ENCODE measurements around the gene EIF2A.
"Not testable (repeated sequence)": the region's sequence is repeated elsewhere in the genome, so short reads cannot be mapped to it uniquely, and the experiment has no call there.

Gene EIF2A

DNA sequence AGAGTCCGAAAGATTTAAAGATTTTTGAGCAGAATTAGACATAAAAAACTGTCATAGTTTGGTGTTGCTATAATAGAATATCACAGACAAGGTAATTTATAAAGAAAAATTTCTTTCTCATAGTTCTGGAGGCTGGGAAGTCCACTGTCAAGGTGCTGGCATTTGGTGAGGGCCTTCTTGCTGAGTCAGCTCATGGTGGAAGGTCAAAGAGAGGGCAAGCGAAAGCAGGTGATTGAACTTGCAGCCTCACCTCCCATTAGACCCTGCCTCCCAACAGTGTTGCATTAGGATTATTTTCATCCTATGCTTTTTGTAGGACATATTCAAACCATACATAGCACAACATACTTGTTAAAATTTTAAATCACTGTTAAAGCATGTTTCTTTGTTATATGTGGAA is 66.4 kb downstream of the EIF2A start:
- Histone ChIP-seq H3K4me1 (peaks cover 1% of the 10 kb centered on the region), H3K4me3 (no peak overlapping the region), H3K36me3 (replicated peaks) (peaks cover 12% of the 10 kb centered on the region), H3K27me3 (ENCODE audit: low read depth) (no peaks in the 10 kb centered on the region), H3K9me3 (no peaks in the 10 kb centered on the region)
- DNase-seq (ENCODE audit: low spot score in 2 of 2): no peak
- in situ Hi-C loops (cut with MboI; ENCODE audit: low sequenced_read_pairs): no loop called here

DNA sequence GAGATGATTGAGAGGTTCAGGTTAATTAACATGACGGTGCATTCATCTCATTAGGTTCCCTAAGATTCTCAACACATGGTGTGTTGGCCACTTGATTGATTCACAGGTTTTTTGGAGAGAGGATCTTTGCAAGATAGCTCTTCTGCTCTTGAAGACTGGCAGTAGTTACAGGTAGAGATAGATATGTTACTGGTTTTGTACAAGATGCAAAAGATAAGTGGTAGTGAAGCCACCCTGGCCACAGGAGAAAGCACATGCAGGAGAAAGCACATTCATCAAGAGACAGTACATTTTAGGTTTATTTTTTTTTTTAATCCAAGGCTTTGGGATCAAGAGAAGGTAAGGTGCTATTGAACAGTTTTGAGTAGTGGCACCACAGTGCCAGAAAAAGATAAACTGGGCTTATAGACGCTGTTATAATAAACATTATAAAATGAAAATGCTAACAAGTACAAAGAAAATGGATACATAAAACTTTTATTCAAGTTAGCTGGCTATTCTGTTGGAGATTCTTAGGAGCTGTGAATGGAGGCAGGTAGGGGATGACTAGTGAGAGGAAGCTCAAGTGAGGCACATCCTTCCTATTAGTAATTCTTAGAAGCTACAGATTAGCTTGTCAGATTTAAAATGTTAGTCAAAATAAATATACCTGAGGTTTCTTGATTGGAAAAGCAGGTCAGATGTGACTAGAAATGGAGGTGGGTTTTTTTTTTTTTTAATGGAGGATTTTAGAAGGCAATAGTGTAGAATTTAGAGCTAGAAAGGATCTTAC is 67.3 kb downstream of the EIF2A start:
- no peak for DNase-seq (ENCODE audit: low spot score in 2 of 2)
- in situ Hi-C loops (cut with MboI; ENCODE audit: low sequenced_read_pairs): no loop called here
- no peaks in the 10 kb centered on the region for H3K27me3 ChIP-seq (ENCODE audit: low read depth)
- H3K4me3 ChIP-seq: no peak overlapping the region
- H3K4me1 ChIP-seq: no peaks in the 10 kb centered on the region; the same call in 1 of the 2 replicates
- H3K36me3 ChIP-seq (replicated peaks): peaks cover 12% of the 10 kb centered on the region
- no peaks in the 10 kb centered on the region for H3K9me3 ChIP-seq

DNA sequence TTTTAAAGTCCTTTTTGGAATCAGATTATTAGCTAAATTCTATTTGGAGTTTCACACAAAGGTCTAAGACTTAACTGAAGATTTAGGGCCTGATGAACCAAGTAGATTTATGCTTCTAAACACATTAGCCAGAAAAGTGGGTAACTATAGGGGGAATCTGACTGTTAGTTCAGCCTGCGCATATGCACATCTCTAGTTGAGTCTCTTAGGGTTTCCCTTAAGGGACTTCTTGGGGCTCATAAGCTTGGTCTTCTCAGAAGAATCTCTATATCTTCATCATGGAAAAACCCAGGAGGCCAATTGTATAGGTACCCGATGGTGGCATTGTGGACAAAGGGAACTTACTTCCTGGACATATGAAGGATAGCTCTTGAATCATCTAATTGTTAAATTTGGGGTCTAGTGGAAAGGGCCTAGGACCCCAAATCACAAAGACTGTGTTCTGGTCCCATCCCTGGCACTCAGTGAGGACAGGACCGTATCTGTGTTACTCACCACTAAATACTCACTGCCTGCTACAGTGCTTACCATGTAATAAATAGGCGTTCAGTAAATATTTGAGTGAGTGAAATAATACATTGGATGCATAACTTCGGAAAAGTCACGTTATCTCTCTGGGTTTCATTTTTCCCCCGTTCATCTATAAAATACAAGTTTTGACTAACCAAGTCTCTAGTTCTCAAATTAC is 73.6 kb downstream of the EIF2A start:
- peaks cover 9% of the 10 kb centered on the region for H3K36me3 ChIP-seq (replicated peaks)
- H3K27me3 ChIP-seq (ENCODE audit: low read depth): no peaks in the 10 kb centered on the region
- no peak overlapping the region for H3K4me3 ChIP-seq
- peaks cover 6% of the 10 kb centered on the region; the same call in 1 of the 2 replicates for H3K4me1 ChIP-seq
- in situ Hi-C loops (cut with MboI; ENCODE audit: low sequenced_read_pairs): no loop called here
- DNase-seq (ENCODE audit: low spot score in 2 of 2): no peak
- H3K9me3 ChIP-seq: no peaks in the 10 kb centered on the region

DNA sequence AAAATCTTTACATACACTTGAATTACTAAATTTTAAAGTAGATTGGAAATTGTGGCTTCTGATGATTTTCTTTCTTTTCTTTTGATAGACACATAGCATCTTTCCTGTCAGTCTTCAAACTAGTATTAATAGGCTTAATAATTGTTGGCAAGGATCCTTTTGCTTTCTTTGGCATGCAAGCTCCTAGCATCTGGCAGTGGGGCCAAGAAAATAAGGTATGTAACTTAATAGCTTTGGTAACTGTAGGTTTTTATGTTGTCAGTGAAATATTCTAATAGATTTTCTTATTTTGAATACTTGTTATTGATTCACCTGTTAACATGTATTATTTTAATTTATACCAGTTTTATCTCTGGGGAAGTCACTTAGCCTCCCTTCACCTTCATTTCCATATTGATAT is 76.4 kb downstream of the EIF2A start:
- in situ Hi-C loops (cut with MboI; ENCODE audit: low sequenced_read_pairs); H3K27me3 ChIP-seq (ENCODE audit: low read depth); H3K4me1 ChIP-seq; H3K4me3 ChIP-seq; H3K9me3 ChIP-seq; DNase-seq (ENCODE audit: low spot score in 2 of 2): not testable (repeated sequence)
- peaks cover 31% of the 10 kb centered on the region for H3K36me3 ChIP-seq (replicated peaks)

DNA sequence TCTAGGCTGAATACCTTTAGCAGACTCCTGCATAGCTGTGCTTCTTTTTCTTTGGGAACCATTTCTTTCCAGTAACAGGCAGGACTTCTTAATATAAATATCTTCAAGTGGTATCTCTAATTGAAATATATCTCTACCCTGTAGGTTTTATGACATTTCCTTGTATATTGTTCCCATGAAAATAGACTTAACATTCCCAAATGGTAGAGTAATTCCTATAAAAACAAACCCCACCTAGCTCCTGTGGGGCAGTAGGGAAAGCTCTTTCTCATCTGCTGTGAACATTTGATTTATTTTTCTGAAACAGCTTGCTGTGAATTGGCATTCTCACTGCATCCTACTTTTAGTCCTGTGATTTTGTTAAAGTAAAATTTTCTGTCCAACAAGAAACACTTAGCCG is 77.4 kb downstream of the EIF2A start:
- Histone ChIP-seq H3K9me3 (no peaks in the 10 kb centered on the region), H3K4me3 (no peak overlapping the region), H3K36me3 (replicated peaks) (peaks cover 31% of the 10 kb centered on the region), H3K4me1 (peaks cover 10% of the 10 kb centered on the region), H3K27me3 (ENCODE audit: low read depth) (no peaks in the 10 kb centered on the region)
- in situ Hi-C loops (cut with MboI; ENCODE audit: low sequenced_read_pairs): no loop called here
- no peak for DNase-seq (ENCODE audit: low spot score in 2 of 2)

DNA sequence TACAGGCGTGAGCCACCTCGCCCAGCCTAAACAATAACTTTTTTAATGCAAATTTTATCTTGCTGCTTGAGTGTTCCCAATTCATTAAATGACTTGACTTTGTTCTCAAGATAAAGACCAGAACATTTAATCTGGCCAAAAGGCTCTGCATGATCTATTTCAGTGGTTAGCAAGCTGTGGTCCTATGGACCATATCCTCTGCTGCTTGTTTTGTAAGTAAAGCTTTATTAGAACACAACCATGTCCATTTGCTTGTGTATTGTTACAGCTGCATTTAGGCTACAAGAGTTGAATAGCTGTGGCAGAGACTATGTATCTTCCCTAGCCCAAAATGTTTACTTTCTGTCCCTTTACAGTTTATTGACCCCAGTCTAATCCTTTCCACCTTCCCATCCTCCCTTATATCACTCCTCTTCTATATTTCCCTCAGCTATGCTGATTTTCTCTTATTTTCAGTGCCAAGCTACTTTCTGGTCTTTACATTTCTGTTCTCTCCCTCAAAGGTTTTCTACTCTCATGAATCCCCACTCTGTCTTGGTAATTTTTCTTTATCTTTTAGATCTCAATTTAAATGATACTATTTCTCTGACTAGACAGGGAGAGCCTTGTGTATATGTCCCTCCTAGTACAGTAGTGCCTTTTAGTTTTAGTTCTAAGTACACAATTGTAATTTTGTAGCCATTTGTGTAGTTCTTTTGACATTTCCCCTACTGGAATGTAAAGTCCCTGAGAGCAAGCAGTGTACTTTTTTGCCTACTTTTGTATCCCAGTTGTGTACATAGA is 79.8 kb downstream of the EIF2A start:
- Histone ChIP-seq H3K27me3 (ENCODE audit: low read depth) (no peaks in the 10 kb centered on the region), H3K9me3 (no peaks in the 10 kb centered on the region), H3K4me3 (no peak overlapping the region), H3K4me1 (peaks cover 10% of the 10 kb centered on the region), H3K36me3 (replicated peaks) (peaks cover 31% of the 10 kb centered on the region)
- in situ Hi-C loops (cut with MboI; ENCODE audit: low sequenced_read_pairs): no loop called here
- peak in 1 of 2 experiments; percentile 49 for DNase-seq (ENCODE audit: low spot score in 2 of 2)

DNA sequence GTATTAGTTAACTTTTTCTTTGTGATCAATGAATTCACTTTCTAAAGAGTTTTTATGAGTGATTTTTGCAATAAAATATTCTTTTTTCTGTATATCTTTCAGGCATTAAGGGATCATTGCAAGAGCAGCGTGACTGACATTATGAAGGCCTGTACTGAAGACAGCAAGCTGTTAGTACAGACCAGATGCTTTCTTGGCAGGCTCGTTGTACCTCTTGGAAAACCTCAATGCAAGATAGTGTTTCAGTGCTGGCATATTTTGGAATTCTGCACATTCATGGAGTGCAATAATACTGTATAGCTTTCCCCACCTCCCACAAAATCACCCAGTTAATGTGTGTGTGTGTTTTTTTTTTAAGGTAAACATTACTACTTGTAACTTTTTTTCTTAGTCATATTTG is 81.0 kb downstream of the EIF2A start:
- H3K27me3 ChIP-seq (ENCODE audit: low read depth): no peaks in the 10 kb centered on the region
- no peak overlapping the region for H3K4me3 ChIP-seq
- H3K4me1 ChIP-seq: peaks cover 10% of the 10 kb centered on the region
- H3K36me3 ChIP-seq (replicated peaks): peaks cover 31% of the 10 kb centered on the region
- no peaks in the 10 kb centered on the region for H3K9me3 ChIP-seq
- in situ Hi-C loops (cut with MboI; ENCODE audit: low sequenced_read_pairs): no loop called here
- no peak for DNase-seq (ENCODE audit: low spot score in 2 of 2)

DNA sequence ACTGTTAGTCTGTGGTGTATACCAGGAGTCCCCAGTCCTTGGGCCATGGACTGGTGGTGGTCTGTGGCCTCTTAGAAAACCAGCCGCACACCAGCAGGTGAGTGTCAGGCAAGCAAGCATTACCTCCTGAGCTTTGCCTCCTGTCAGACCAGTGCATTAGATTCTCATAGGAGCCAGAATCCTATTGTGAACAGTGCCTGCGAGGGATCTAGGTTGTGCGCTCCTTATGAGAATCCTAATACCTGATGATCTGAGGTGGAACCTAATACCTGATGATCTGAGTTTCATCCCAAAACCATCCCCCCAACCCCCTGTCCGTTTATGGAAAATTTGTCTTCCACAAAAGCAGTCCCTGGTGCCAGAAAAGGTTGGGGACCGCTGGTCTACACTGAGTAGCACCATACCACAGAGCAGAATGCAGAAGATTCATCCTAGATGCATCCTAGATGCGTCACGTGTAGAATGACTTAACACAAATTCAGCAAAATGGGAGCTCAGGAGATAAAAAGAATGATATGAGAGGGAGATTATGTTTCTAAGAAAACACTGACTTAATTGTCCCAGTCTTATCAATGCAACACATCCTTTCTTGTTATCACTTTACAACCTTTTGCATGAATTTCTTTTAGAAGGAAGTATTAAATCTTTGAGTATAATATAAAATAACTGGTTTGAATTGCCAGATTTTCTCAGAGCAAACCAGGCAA is 85.1 kb downstream of the EIF2A start:
- H3K4me1 ChIP-seq: peaks cover 8% of the 10 kb centered on the region
- H3K36me3 ChIP-seq (replicated peaks): peaks cover 9% of the 10 kb centered on the region
- H3K27me3 ChIP-seq (ENCODE audit: low read depth): no peaks in the 10 kb centered on the region
- no peaks in the 10 kb centered on the region for H3K9me3 ChIP-seq
- no peak overlapping the region for H3K4me3 ChIP-seq
- in situ Hi-C loops (cut with MboI; ENCODE audit: low sequenced_read_pairs): no loop called here
- no peak for DNase-seq (ENCODE audit: low spot score in 2 of 2)

DNA sequence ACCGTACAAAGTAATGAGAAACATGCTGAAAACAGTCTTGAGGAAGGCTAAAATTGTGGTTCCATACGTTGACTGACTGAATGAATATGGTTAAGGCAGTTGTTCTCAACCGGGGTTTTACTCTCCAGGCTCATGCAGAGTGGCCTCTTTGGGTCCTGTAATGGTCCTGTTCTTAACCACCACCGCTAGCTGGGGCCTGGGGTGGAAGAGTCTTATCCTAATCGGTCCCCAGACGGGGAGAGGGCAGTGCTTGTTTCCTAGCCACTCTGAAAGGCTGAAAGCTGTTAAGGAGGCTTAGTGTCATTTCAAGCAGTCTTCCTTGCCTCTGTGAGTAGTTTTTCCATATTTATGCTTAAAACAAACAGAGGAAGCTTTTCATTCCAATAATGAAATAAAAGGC is 88.5 kb downstream of the EIF2A start:
- no peaks in the 10 kb centered on the region for H3K27me3 ChIP-seq (ENCODE audit: low read depth)
- in situ Hi-C loops (cut with MboI; ENCODE audit: low sequenced_read_pairs): no loop called here
- DNase-seq (ENCODE audit: low spot score in 2 of 2): peak in 1 of 2 experiments; percentile 46
- H3K4me3 ChIP-seq: no peak overlapping the region
- no peaks in the 10 kb centered on the region; the same call in 1 of the 2 replicates for H3K36me3 ChIP-seq (replicated peaks)
- no peaks in the 10 kb centered on the region; the same call in 1 of the 2 replicates for H3K9me3 ChIP-seq
- H3K4me1 ChIP-seq: peaks cover 8% of the 10 kb centered on the region

DNA sequence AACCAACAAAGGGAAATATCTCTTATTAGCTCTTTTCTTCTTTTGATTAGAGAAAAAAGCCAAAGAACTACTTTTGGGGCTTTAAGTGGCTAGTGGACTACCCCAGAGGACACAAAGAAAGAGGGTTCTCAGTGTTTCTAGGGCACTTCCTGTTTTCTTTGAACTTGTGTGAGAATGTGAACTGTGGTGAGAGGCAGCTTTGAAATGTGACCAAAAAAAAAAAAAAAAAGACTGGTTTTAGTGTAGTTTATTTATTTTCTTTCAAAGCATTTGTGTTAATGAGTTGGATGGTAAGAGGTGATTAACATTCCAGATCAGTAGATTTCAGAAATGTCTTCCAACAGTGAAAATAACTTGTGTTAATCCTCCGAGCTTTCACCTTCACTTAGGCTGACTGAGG is 88.9 kb downstream of the EIF2A start:
- H3K4me1 ChIP-seq: peaks cover 8% of the 10 kb centered on the region
- no peaks in the 10 kb centered on the region; the same call in 1 of the 2 replicates for H3K9me3 ChIP-seq
- in situ Hi-C loops (cut with MboI; ENCODE audit: low sequenced_read_pairs): no loop called here
- H3K4me3 ChIP-seq: no peak overlapping the region
- no peak for DNase-seq (ENCODE audit: low spot score in 2 of 2)
- no peaks in the 10 kb centered on the region; the same call in 1 of the 2 replicates for H3K36me3 ChIP-seq (replicated peaks)
- no peaks in the 10 kb centered on the region for H3K27me3 ChIP-seq (ENCODE audit: low read depth)
